MCF 10A (cell line): Measurements from ENCODE around the gene AGXT. TPM values are rescaled to one million over a fixed set of nuclear protein-coding genes. Genes with fewer than 3 reads are reported as not detected.

ENCODE experiments used
- BruUV-seq: library from RNA; stranded (reverse); fragments of 400-500 nt; replicated peaks from 2 replicates; lab custom pipeline; 2021; lab: Mats Ljungman, UMichigan
- CTCF ChIA-PET: fragments of 300-600 bp; sonication (Branson Sonifier 250); formaldehyde crosslinking; extraction: SDS; loops from one replicate; lab custom pipeline; 2021; ENCODE audit warnings: antibody characterized with exemption, inconsistent platforms; lab: Yijun Ruan, JAX
- POLR2A ChIA-PET: fragments of 300-600, 350-650 bp; sonication (Branson Sonifier 250); formaldehyde crosslinking; extraction: SDS; loops from one replicate; lab custom pipeline; 2020; ENCODE audit warnings: antibody characterized with exemption, inconsistent platforms; lab: Yijun Ruan, JAX
- DNase-seq: peaks from one replicate; pipeline ENCODE4 v3.0.0-alpha.2; 2018; ENCODE audit not compliant: unreplicated experiment
- H3K27ac Mint-ChIP-seq: one replicate; pipeline ENCODE4 v1.8.0; 2022; ENCODE audit warnings: mild to moderate bottlenecking, low read depth, mixed read lengths; ENCODE audit not compliant: unreplicated experiment
- H3K27me3 Mint-ChIP-seq: one replicate; pipeline ENCODE4 v1.8.0; 2022; ENCODE audit warnings: mixed read lengths; ENCODE audit not compliant: insufficient read depth, unreplicated experiment
- H3K36me3 Mint-ChIP-seq: one replicate; pipeline ENCODE4 v1.8.0; 2022; ENCODE audit warnings: mild to moderate bottlenecking, moderate library complexity, mixed read lengths; ENCODE audit not compliant: insufficient read depth, unreplicated experiment
- H3K4me1 Mint-ChIP-seq: one replicate; pipeline ENCODE4 v1.8.0; 2022; ENCODE audit warnings: mixed read lengths; ENCODE audit not compliant: insufficient read depth, unreplicated experiment
- H3K4me3 Mint-ChIP-seq: one replicate; pipeline ENCODE4 v1.8.0; 2022; ENCODE audit warnings: mild to moderate bottlenecking, moderate library complexity, mixed read lengths; ENCODE audit not compliant: unreplicated experiment
- H3K9me3 Mint-ChIP-seq: one replicate; pipeline ENCODE4 v1.8.0; 2022; ENCODE audit warnings: mixed read lengths; ENCODE audit not compliant: unreplicated experiment
- CTCF ChIP-seq: fragments of 200-600 bp; IDR thresholded peaks from one replicate; pipeline ENCODE4 v1.8.0; 2022; ENCODE audit warnings: antibody characterized with exemption, mild to moderate bottlenecking; ENCODE audit not compliant: unreplicated experiment
- intact Hi-C: fragments of 100-400 bp; cut with micrococcal nuclease; formaldehyde crosslinking; loops from 2 replicates; pipeline ENCODE4 v1.14.1; 2022
- total RNA-seq: library from RNA; stranded (reverse); gene quantifications from 2 replicates; pipeline ENCODE4 v1.2.3, GENCODE V29; 2022

AGXT gene
- total RNA-seq, 1 experiment from 2014 or later = not detected

DNA sequence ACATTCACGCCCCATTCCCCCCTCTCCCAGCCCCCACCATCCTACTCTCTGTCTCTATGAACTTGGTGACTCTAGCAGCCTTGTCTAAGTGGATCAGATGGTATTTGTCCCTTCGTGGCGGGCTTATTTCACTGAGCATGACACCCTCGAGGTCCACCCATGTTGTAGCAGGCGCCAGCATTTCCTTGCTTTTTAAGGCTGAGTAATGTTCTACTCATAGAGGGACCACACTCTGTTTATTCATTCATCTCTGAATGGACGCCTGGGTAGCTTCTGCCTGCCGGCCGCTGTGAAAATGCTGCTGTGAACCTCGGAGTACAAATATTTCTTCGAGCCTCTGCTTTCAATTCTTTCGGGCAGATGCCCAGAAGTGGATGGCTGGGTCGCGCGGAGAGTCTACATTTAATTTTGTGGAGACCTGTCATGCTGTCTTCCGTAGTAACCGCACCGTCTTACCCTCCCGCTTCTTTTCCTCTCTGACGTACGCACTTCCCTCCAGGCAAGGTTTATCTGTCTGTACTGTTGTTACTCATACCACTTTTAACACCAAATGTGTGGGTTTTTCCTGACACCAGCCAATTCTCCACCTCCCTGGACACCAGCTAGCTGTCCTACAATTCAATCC, 43.1 kb downstream of the AGXT start:
- no TSS peak for BruUV-seq
- POLR2A ChIA-PET = interaction anchor here (0.9 to 1.1 kb wide), 2 partner anchors 10 to 555 kb away, joined by 3 read pairs; no protein-coding TSS in a partner anchor
- intact Hi-C loops = loop anchor here (2.0 to 5.0 kb wide), 2 partner anchors 79 to 151 kb away; no protein-coding TSS in a partner anchor
- no peak for TF ChIP-seq CTCF
- Mint-ChIP-seq H3K4me1 (peaks cover 24% of the 10 kb centered on the region), H3K9me3 (no peaks in the 10 kb centered on the region), H3K36me3 (peaks cover 12% of the 10 kb centered on the region), H3K4me3 (peak overlapping the region; percentile 58), H3K27ac (peak overlapping the region; percentile 84), H3K27me3 (no peaks in the 10 kb centered on the region)
- peak; percentile 84 for DNase-seq
- CTCF ChIA-PET = interaction anchor here (0.5 to 2.0 kb wide), 3 partner anchors 78 to 307 kb away, joined by 3 to 5 read pairs (median 4); no protein-coding TSS in a partner anchor

GRCh38 chr2:240912878-240913809, 44.5 kb downstream of the AGXT start:
- intact Hi-C loops = loop anchor here (2.0 to 5.0 kb wide), 2 partner anchors 78 to 149 kb away; no protein-coding TSS in a partner anchor
- DNase-seq = peak; percentile 55
- Mint-ChIP-seq H3K9me3 (no peaks in the 10 kb centered on the region), H3K27ac (no peak overlapping the region), H3K4me3 (no peak overlapping the region), H3K27me3 (no peaks in the 10 kb centered on the region), H3K4me1 (peaks cover 24% of the 10 kb centered on the region), H3K36me3 (peaks cover 12% of the 10 kb centered on the region)
- POLR2A ChIA-PET = interaction anchor here (0.5 to 1.0 kb wide), 4 partner anchors 8 to 339 kb away, joined by 3 to 4 read pairs (median 4); no protein-coding TSS in a partner anchor
- CTCF ChIA-PET = interaction anchor here (0.6 to 2.0 kb wide), 7 partner anchors 13 to 942 kb away, joined by 3 to 5 read pairs (median 3); no protein-coding TSS in a partner anchor
- no peak for TF ChIP-seq CTCF
- BruUV-seq = no TSS peak

DNA sequence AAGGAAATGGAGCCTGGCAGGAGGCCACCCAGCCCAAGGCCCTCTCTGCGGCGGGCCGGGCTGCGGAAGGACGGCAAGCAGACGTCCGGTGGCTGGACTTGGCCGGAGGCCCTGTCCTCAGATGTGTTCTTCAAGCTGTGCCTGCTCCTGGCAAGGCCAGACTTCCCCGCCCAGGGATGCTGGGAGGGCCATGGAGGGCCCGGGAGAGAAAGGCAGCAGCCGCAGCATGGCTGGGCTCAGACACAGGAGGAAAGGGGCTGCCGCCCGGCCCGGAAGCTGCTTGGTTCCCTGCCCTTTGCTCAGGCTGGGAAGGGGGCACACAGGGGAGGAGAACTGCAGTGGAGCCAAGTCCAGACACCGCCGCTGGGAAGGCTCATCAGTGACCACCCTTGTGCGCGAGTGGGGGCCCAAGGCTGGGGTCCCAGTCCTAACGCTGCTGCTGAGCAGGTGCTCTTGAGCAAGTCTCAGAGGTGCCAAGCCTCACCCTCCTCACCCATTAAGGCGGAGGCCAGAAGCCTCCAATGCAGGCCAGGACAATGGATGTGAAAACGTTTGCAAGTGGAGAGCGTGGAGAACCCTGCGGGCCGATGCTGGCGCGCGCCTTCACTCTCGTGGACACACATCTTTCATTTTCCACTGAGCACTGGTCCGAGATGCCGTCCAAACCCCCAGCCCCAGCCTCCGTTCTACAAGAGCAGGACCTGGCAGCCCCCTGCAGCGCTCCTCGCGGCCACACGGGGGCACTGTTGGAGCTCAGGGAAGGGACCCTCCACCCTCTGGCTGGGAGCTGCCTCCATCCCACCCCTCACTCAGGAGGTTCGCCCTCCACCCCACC, 45.4 kb downstream of the AGXT start:
- CTCF ChIA-PET = interaction anchor here (0.6 to 1.5 kb wide), 12 partner anchors 12 to 943 kb away, joined by 3 to 5 read pairs (median 3); no protein-coding TSS in a partner anchor
- DNase-seq = peak; percentile 76
- Mint-ChIP-seq H3K4me3 (no peak overlapping the region), H3K27me3 (no peaks in the 10 kb centered on the region), H3K36me3 (peaks cover 12% of the 10 kb centered on the region), H3K4me1 (peaks cover 24% of the 10 kb centered on the region), H3K9me3 (no peaks in the 10 kb centered on the region), H3K27ac (no peak overlapping the region)
- peak; percentile 97 for TF ChIP-seq CTCF
- BruUV-seq = no TSS peak
- intact Hi-C loops = loop anchor here (2.0 to 5.0 kb wide), 2 partner anchors 77 to 148 kb away; no protein-coding TSS in a partner anchor
- POLR2A ChIA-PET = interaction anchor here (0.6 kb wide), 1 partner anchor 340 kb away, joined by 4 read pairs; no protein-coding TSS in a partner anchor
